Non-pigmented ciliary epithelial cell (primary cell): Measurements from ENCODE around the gene TAAR6.
A peak's percentile ranks its signal among the peaks of the same experiment; 100 is the strongest.
"Not testable (repeated sequence)": the region's sequence is repeated elsewhere in the genome, so short reads cannot be mapped to it uniquely, and the experiment has no call there.

Source experiments
- DNase-seq: peaks from one replicate; pipeline ENCODE4 v3.0.0-alpha.2; 2010; ENCODE audit warnings: low read depth

Gene TAAR6

GRCh38 chr6:132570221-132570777, at the start of gene TAAR6:
Gene TAAR6, plus strand, starts transcription at chr6:132570322. Its CDS starts 0 bp downstream, at chr6:132570322.
- no peak for DNase-seq

DNA sequence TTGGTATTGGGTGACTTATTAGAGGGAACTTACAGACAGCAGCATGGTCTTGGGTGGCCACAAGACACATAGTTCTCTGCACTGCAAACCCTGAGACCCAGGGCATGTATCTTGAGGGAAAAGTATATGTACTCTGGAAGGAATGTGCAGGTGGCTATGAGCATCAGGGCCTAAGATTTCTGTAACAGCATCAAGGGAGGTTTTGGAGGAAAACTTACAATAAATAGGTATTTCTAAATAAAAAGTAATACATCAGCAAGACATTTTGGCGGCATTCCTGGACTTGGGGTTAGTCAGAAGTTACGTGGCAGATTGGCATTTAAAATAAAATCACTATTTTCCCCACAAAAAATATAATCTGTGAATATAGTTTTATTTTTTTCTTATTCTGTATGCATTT, 49.2 kb upstream of the TAAR6 start:
- DNase-seq = no peak

GRCh38 chr6:132524646-132525045, 45.5 kb upstream of the TAAR6 start:
- DNase-seq = no peak

DNA sequence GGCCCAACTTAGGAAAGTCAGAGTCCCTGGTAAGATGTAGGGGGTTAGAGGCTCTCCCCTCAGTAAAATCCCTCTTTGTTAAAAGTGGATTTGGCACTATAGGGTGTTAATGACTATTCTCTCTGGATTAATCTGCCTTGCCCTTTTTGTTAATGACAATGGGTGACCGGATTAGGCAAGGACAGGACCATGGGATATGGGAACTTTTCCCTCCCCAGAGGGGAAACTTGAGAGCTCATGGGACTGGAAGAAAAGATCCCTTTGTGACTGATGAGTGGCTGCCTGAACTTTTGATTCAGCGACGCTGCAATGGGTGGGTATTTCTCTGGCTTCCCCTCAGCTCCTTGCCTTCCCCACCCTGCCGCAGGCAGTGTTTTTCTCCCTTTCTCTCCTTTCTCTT, 44.3 kb upstream of the TAAR6 start:
- DNase-seq = no peak

- no peak for DNase-seq
These were observed 43.7 kb upstream of the TAAR6 start for GRCh38 chr6:132526461-132526860.

DNA sequence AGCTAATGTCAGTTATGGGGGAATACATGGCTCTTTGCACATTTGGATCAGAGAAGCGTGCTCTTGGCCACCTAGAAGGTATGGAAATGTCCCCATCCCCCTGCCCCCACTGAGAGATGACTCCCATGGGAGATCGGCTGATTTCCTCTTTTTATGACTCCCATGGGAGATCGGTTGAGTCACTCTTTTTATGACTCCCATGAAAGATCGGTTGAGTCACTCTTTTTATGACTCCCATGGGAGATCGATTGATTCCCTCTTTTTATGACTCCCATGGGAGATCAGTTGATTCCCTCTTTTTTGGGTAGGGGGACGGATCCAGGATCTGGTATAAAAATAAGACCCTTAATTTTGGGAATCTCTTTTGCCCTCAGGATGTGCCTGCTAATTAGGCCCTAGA, 42.3 kb upstream of the TAAR6 start:
- DNase-seq = no peak

DNA sequence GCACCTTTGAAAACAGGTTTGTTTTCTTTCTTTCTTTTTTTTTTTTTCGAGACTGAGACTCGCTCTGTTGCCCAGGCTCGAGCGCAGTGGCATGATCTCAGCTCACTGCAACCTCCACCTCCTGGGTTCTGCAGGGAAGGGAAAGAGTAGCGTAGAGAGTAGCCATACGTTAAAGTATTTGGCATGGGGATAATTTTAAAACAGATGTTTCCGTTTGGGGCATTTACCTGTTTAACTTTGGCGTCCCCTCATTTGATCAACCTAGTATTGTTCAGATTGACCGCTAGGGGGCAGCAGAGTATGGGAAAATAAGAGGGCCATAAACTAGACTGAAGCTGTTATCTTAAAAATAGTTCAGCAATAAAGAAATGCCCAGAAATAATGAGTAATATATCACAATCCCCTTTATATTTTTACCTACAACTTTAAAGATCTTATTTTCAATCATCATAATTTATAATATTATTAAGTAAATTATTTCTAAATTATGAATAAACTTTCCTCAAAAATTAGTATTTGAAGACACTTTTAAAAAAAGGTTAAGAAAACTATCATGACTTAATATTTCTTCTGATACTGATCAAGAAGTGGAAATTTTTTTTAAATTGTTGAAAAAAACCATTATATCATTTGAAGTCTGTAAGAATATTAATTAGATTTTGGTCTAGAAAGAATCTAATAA, 39.7 kb upstream of the TAAR6 start:
- peak; percentile 26 for DNase-seq

GRCh38 chr6:132534546-132534945, 35.6 kb upstream of the TAAR6 start:
- not testable (repeated sequence) for DNase-seq

DNA sequence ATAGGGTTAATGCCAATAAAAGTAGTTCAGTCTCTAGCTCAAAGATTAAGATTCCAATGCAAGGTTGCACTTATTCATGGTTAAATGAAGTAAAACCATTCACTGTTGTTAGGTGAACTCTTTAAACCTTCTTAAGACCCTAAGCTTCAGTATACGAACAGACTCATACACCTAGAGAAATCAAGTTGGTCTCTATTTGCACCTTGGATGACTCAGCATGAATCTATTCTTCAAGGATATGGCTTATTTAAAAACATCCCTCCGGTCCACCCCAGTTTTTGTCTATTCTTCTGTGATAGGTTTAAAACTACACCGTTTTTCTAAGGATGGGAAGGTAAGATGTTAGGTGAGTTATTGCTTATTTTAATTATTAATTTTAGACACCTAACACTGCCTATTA, 33.0 kb upstream of the TAAR6 start:
- DNase-seq = no peak

GRCh38 chr6:132537977-132538376, 32.1 kb upstream of the TAAR6 start, which contains the start of gene TAAR9:
Gene TAAR9, plus strand, starts transcription at chr6:132538277. Its CDS starts 13 bp downstream, at chr6:132538290.
- DNase-seq = no peak

DNA sequence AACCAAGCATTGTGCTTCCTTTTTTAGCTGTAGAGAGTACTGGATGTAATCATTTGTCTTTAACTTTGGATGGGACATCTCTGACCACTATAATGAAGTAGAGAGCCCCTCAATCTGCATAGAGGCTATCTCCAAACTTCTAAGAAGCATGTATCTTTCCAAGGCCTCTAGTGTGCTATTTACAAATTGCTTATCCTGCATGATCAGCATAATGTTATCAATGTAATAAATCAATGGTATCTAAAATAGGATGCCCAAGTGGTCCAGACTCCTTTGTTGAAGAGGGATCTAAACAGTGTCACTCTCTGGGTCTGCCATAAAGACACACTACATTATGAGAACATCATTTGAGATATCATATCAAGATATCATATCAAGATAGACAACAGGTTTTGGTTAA, 25.3 kb upstream of the TAAR6 start:
- DNase-seq = no peak

GRCh38 chr6:132548746-132549463, 21.2 kb upstream of the TAAR6 start:
- DNase-seq = no peak

GRCh38 chr6:132551214-132551613, 18.9 kb upstream of the TAAR6 start:
- DNase-seq = no peak

DNA sequence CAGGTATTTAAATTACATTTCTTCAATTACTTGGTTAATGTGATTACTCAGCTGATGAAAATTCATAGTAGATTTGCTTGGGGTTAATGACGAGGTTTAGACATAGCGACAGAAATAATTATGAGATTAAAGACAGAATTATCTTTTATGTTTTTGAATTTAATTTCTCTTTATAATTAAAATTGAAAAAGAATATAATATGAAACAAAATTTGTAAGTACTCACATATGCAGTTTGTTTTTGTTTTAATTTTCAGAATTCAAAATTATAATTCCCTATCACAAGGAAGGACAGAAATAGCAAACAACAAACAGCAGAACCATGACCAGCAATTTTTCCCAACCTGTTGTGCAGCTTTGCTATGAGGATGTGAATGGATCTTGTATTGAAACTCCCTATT, 17.8 kb upstream of the TAAR6 start, which contains the start of gene TAAR8:
TAAR8 (plus strand) TSS at position 301 of the 400 bp plus-strand sequence; CDS start at position 322, 21 bp downstream.
- no peak for DNase-seq

GRCh38 chr6:132560087-132560486, 10.0 kb upstream of the TAAR6 start:
- not testable (repeated sequence) for DNase-seq

- no peak for DNase-seq
These were observed 3.7 kb upstream of the TAAR6 start for GRCh38 chr6:132566404-132566803.

DNA sequence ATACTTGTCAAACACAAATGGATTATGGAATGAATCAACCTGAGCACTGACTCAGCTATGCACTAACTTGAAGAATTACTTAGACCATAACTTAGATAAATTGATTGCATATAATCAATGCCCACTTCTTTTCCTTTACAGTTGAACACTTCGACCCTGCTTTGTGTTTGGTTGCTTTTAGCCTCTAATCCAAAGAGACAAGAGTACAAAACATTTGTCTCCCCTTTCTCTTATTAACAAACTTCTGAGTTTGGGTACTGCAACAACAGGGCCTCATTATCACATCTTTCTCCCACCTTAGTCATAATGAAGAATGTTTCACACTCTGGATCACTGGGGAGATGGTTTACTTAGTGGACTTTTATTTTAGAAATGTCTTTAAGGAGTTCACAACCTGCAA, 2.6 kb upstream of the TAAR6 start:
- no peak for DNase-seq

DNA sequence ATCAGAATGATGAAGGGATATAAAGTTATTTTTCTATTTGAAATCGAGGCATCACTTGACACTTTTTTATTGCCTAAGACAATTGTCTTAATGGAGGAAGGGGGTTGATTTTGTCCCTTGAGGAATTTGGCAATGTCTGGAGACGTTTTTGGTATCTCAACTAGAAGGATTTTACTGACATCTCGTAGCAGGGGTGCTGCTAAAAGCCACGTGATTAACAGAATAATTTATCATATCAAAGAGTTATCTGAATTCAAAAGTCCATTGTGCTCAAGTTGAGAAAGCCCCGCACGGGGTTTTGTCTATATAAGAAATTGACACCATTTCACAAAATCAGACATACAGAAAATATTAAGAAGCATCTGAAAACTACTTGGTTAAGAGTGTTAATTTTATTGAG, 1.5 kb upstream of the TAAR6 start:
- no peak for DNase-seq

- DNase-seq = no peak
These were observed 952 bp upstream of the TAAR6 start for GRCh38 chr6:132569170-132569569.

GRCh38 chr6:132571774-132572173, 1.7 kb downstream of the TAAR6 start:
- no peak for DNase-seq

- DNase-seq = no peak
These were observed 14.6 kb downstream of the TAAR6 start for GRCh38 chr6:132584698-132585097.

- no peak for DNase-seq
These were observed 17.3 kb downstream of the TAAR6 start for GRCh38 chr6:132587424-132587823.

GRCh38 chr6:132589454-132589853, 19.3 kb downstream of the TAAR6 start, which contains the start of gene TAAR5:
Gene TAAR5, minus strand, starts transcription at chr6:132589741. Its CDS starts 55 bp downstream, at chr6:132589686.
- no peak for DNase-seq
